ENCODE measurements around the gene MYO9B. TPM values are rescaled to one million over a fixed set of nuclear protein-coding genes. Genes with fewer than 3 reads are reported as not detected.
A peak's percentile ranks its signal among the peaks of the same experiment; 100 is the strongest.

The MYO9B gene
- total and polyA plus RNA-seq, 2 of the 13 experiments (the other 11 are each of a cell fraction or from before 2014, with no cell fraction given), result 18.0 to 18.3 TPM

DNA sequence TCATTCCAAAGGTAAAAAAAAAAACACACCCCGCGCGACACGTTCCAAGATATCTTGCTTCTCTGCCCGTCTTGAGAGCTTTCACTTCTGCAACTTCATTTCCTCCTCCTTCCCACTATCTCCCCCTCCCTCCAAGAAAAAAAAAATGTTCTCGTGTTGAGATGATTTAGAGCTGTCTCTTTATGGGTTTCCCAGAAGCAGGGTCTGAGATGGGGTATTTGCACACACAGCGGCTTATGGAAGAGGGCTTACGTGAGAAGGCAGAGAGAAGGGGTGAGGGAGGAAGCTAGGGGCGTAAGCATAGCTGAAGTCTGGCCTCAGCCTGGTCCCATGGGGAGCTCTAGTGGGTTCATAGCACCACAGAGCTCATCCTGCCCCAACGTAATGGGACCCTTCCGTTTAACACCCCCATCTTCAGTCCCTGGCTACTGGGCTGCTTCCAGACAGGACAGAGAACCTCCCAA, 108.3 kb downstream of the MYO9B start:
- Histone ChIP-seq H3K27me3 (ENCODE audit: control insufficient read depth in 1 of 2, insufficient read depth in 2 of 2, low read length in 2 of 2) (no peaks in the 10 kb centered on the region), H4K20me1 (ENCODE audit: insufficient read depth, low read length) (no peaks in the 10 kb centered on the region), H3K4me2 (ENCODE audit: low read depth, low read length) (no peak overlapping the region), H3K27ac (ENCODE audit: extremely low read length, insufficient read depth, low read length) (no peak overlapping the region), H3K4me1 (ENCODE audit: insufficient read depth, low read length) (no peaks in the 10 kb centered on the region), H3K9ac (ENCODE audit: insufficient read depth, low read depth, low read length) (no peak overlapping the region), H3K36me3 (replicated peaks in 1 of 2; ENCODE audit: control insufficient read depth in 1 of 2, insufficient read depth in 2 of 2, low read length in 2 of 2) (peaks cover 9 to 10% of the 10 kb centered on the region in 2 experiments; a peak in 3 of 5 replicates), H2AFZ (ENCODE audit: low read length) (no peak overlapping the region), H3K4me3 (replicated peaks in 1 of 3; ENCODE audit: insufficient read depth in 1 of 3, low read depth in 2 of 3, low read length in 3 of 3) (no peak overlapping the region), H3K9me3 (ENCODE audit: low read length) (no peaks in the 10 kb centered on the region), H3K79me2 (ENCODE audit: insufficient read depth, low read length) (no peaks in the 10 kb centered on the region)
- DNase-seq (ENCODE audit: low spot score) (no peak), FAIRE-seq (no peak), ATAC-seq (no peak)
- in situ Hi-C loops (cut with HindIII; ENCODE audit: extremely low pct_ligation_motif_present, low pct_unique_long_range_greater_than_20kb) (no loop called here), intact Hi-C loops (cut with micrococcal nuclease; ENCODE audit: unreplicated experiment) (no loop called here)
- ChIA-PET POLR2A (no interaction called here), CTCF (ENCODE audit: low intra/inter-chr PET ratio, low total read pairs) (no interaction called here)
- BruUV-seq (replicated peaks), result TSS peak; percentile 45
- WGBS (ENCODE audit: low lambda C conversion rate), result 94% methylated on average over 11 of the region's 11 CpGs
- TF ChIP-seq ZBTB7B (CRISPR knock-in tag; IDR thresholded peaks at IDR 0.05), result no peak

DNA sequence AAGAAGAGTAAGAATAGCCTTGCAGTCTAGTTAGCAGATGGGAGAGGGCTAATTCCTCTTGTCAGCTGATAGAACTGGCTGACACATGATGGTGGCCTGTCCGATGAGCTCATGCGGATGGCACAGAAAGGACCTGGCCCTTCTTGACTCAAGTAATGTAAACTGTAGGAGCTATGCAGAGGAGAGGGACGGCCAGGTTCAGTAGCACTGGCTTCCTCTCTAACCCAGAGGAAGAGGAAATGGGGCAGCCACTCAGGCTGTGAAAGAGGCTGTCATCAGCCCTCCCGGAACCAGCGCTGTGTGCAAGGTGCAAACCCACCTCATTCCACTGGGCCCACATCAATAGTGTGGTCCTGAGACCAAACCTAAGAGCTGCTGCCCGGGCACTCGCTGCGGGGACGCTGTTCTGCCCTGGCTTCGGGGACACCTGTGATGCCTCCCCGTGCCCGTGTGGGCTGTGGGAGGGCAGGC, 108.8 kb downstream of the MYO9B start:
- H3K27me3 ChIP-seq (ENCODE audit: control insufficient read depth in 1 of 2, insufficient read depth in 2 of 2, low read length in 2 of 2), result no peaks in the 10 kb centered on the region
- ChIA-PET CTCF (ENCODE audit: low intra/inter-chr PET ratio, low total read pairs) (no interaction called here), POLR2A (no interaction called here)
- no peak overlapping the region for H3K4me2 ChIP-seq (ENCODE audit: low read depth, low read length)
- H3K79me2 ChIP-seq (ENCODE audit: insufficient read depth, low read length), result no peaks in the 10 kb centered on the region
- H4K20me1 ChIP-seq (ENCODE audit: insufficient read depth, low read length), result no peaks in the 10 kb centered on the region
- no peak for ATAC-seq
- TF ChIP-seq MIXL1 (CRISPR knock-in tag; IDR thresholded peaks at IDR 0.05) (no peak), BHLHE40 (IDR thresholded peaks at IDR 0.05; ENCODE audit: low read length) (no peak)
- in situ Hi-C loops (cut with HindIII; ENCODE audit: extremely low pct_ligation_motif_present, low pct_unique_long_range_greater_than_20kb) (no loop called here), intact Hi-C loops (cut with micrococcal nuclease; ENCODE audit: unreplicated experiment) (no loop called here)
- H2AFZ ChIP-seq (ENCODE audit: low read length), result no peak overlapping the region
- H3K9me3 ChIP-seq (ENCODE audit: low read length), result no peaks in the 10 kb centered on the region
- BruUV-seq (replicated peaks), result no TSS peak
- peaks cover 13 to 14% of the 10 kb centered on the region in 2 experiments; a peak in 4 of 5 replicates for H3K36me3 ChIP-seq (replicated peaks in 1 of 2; ENCODE audit: control insufficient read depth in 1 of 2, insufficient read depth in 2 of 2, low read length in 2 of 2)
- H3K27ac ChIP-seq (ENCODE audit: extremely low read length, insufficient read depth, low read length), result no peak overlapping the region
- no peak for DNase-seq (ENCODE audit: low spot score)
- H3K4me3 ChIP-seq (replicated peaks in 1 of 3; ENCODE audit: insufficient read depth in 1 of 3, low read depth in 2 of 3, low read length in 3 of 3), result no peak overlapping the region
- 94% methylated on average over 5 of the region's 12 CpGs for WGBS (ENCODE audit: low lambda C conversion rate)
- no peak overlapping the region for H3K9ac ChIP-seq (ENCODE audit: insufficient read depth, low read depth, low read length)
- no peaks in the 10 kb centered on the region for H3K4me1 ChIP-seq (ENCODE audit: insufficient read depth, low read length)
- no peak for FAIRE-seq
